Spleen (tissue), 7 donors: Measurements from ENCODE around the gene NISCH.
A peak's percentile ranks its signal among the peaks of the same experiment; 100 is the strongest.

Source experiments
- CTCF ChIP-seq, 11 experiments: fragments of 200-600 bp in 7 of 11; fragments of 450-650 bp in 4 of 11; sonication (generic) in 4 of 11; IDR thresholded peaks in 8 of 11; conservative IDR thresholded peaks in 3 of 11; 1 replicate in 7 of 11; 2 replicates in 4 of 11; pipeline versions ENCODE4 v1.4.0 to v1.8.0; 2016 to 2021; ENCODE audit warnings: antibody characterized with exemption in 11 of 11, inconsistent platforms in 4 of 11, mild to moderate bottlenecking in 1 of 11
- POLR2A ChIP-seq, 3 donors: fragments of 450-650 bp; IDR thresholded peaks; one replicate each; pipeline ENCODE4 v1.5.1; 2017; ENCODE audit warnings: antibody characterized with exemption in 3 of 3, mild to moderate bottlenecking in 1 of 3
- POLR2AphosphoS5 ChIP-seq, 3 donors: sonication (generic); formaldehyde crosslinking; IDR thresholded peaks; one replicate each; pipeline ENCODE4 v1.5.1; 2017; ENCODE audit warnings: antibody characterized with exemption in 3 of 3
- donor health status: DM: no; HTN: no; CAD: no; lungs with moderate emphysema.
- donor health status: DM: no; HTN: no; CAD: no.
- donor health status: DM: no; HTN: no; CAD: no.

- no peak for TF ChIP-seq CTCF (IDR thresholded peaks at IDR 0.05 in 8 of 11, conservative IDR thresholded peaks at IDR 0.05 in 3 of 11)
- TF ChIP-seq POLR2A (IDR thresholded peaks at IDR 0.05): no peak
- peak in 1 of 3 donors; percentile 41 for TF ChIP-seq POLR2AphosphoS5 (IDR thresholded peaks at IDR 0.05)
These were observed 49.2 kb upstream of the NISCH start for GRCh38 chr3:52406231-52406661.
